Trophoblast cell (in vitro differentiated cells and primary cell): ENCODE data around the gene LCE1E.

Experiments
- DNase-seq, 2 donors: peaks; one replicate each; pipeline ENCODE4 v3.0.0-alpha.2; 2016
- H2AFZ ChIP-seq: 2 replicates; pipeline ENCODE4 v1.6.1; 2013; ENCODE audit warnings: low read length, moderate library complexity, mild to moderate bottlenecking; ENCODE audit not compliant: insufficient read depth, poor library complexity
- H2AK5ac ChIP-seq: 2 replicates; pipeline ENCODE4 v1.6.1; 2013; ENCODE audit warnings: mild to moderate bottlenecking, low read length
- H2BK120ac ChIP-seq: 2 replicates; pipeline ENCODE4 v1.6.1; 2013; ENCODE audit warnings: low read length, mild to moderate bottlenecking, moderate library complexity; ENCODE audit not compliant: insufficient read depth, poor library complexity
- H2BK12ac ChIP-seq: 2 replicates; pipeline ENCODE4 v1.6.1; 2013; ENCODE audit warnings: mild to moderate bottlenecking, low read length, moderate library complexity
- H2BK5ac ChIP-seq: 2 replicates; pipeline ENCODE4 v1.6.1; 2013; ENCODE audit warnings: low read length, low read depth, moderate library complexity, mild to moderate bottlenecking; ENCODE audit not compliant: poor library complexity
- H3K14ac ChIP-seq: 2 replicates; pipeline ENCODE4 v1.6.1; 2013; ENCODE audit warnings: mild to moderate bottlenecking, low read length
- H3K18ac ChIP-seq: 2 replicates; pipeline ENCODE4 v1.6.1; 2013; ENCODE audit warnings: mild to moderate bottlenecking, low read length
- H3K23ac ChIP-seq: 2 replicates; pipeline ENCODE4 v1.6.1; 2013; ENCODE audit warnings: low read length
- H3K27ac ChIP-seq: 2 replicates; pipeline ENCODE4 v1.5.1; 2013; ENCODE audit warnings: low read depth, mild to moderate bottlenecking, inconsistent platforms, low read length, moderate library complexity
- H3K27me3 ChIP-seq: 2 replicates; pipeline ENCODE4 v1.6.1; 2013; ENCODE audit warnings: inconsistent platforms, mild to moderate bottlenecking, low read length, moderate library complexity; ENCODE audit not compliant: insufficient read depth
- H3K36me3 ChIP-seq, 2 experiments: 1 replicate in 1 of 2; 2 replicates in 1 of 2; pipeline ENCODE4 v1.6.1; 2013; ENCODE audit warnings: low read length in 2 of 2, mild to moderate bottlenecking in 2 of 2, moderate library complexity in 1 of 2; ENCODE audit not compliant: insufficient read depth in 2 of 2, control insufficient read depth in 1 of 2
- H3K4ac ChIP-seq: 2 replicates; pipeline ENCODE4 v1.6.1; 2013; ENCODE audit warnings: low read depth, mild to moderate bottlenecking, low read length, moderate library complexity
- H3K4me1 ChIP-seq, 2 experiments: 1 replicate in 1 of 2; 2 replicates in 1 of 2; pipeline ENCODE4 v1.6.1; 2013; ENCODE audit warnings: low read length in 2 of 2, mild to moderate bottlenecking in 2 of 2, moderate library complexity in 1 of 2; ENCODE audit not compliant: insufficient read depth in 2 of 2, control insufficient read depth in 1 of 2
- H3K4me2 ChIP-seq: 2 replicates; pipeline ENCODE4 v1.6.1; 2013; ENCODE audit warnings: inconsistent platforms, mild to moderate bottlenecking, low read length, moderate library complexity
- H3K4me3 ChIP-seq: 2 replicates; pipeline ENCODE4 v1.5.1; 2013; ENCODE audit warnings: mild to moderate bottlenecking, low read depth, low read length, inconsistent platforms
- H3K79me1 ChIP-seq: one replicate; pipeline ENCODE4 v1.6.1; 2013; ENCODE audit warnings: low read length
- H3K79me2 ChIP-seq: 2 replicates; pipeline ENCODE4 v1.6.1; 2013; ENCODE audit warnings: low read length, mild to moderate bottlenecking; ENCODE audit not compliant: control insufficient read depth, insufficient read depth, poor library complexity
- H3K9ac ChIP-seq: 2 replicates; pipeline ENCODE4 v1.6.1; 2013; ENCODE audit warnings: mild to moderate bottlenecking, low read length
- H3K9me3 ChIP-seq: 2 replicates; pipeline ENCODE4 v1.6.1; 2013; ENCODE audit warnings: low read depth, mild to moderate bottlenecking, control low read depth, inconsistent platforms, low read length; ENCODE audit not compliant: insufficient read depth
- H4K12ac ChIP-seq: 2 replicates; pipeline ENCODE4 v1.6.1; 2013; ENCODE audit warnings: low read depth, mild to moderate bottlenecking, low read length, moderate library complexity
- H4K8ac ChIP-seq: 2 replicates; pipeline ENCODE4 v1.6.1; 2013; ENCODE audit warnings: low read depth, mild to moderate bottlenecking, low read length, moderate library complexity
- H4K91ac ChIP-seq: one replicate; pipeline ENCODE4 v1.6.1; 2013; ENCODE audit warnings: low read depth, mild to moderate bottlenecking, low read length, moderate library complexity
- WGBS: extraction: QIAGEN DNeasy Blood & Tissue Kit; methylation state at CpG from one replicate; pipeline ENCODE4 v1.1.7; 2013; ENCODE audit warnings: missing lambda C conversion rate; ENCODE audit not compliant: insufficient read length, insufficient coverage; ENCODE audit errors: extremely low coverage; 5-methylcytosine and 5-hydroxymethylcytosine counted together

Gene LCE1E

GRCh38 chr1:152752225-152752624 lies 33.8 kb upstream of the LCE1E start:
- no peak overlapping the region for H4K8ac ChIP-seq
- no peaks in the 10 kb centered on the region for H3K27me3 ChIP-seq
- WGBS = no CpG with 5 or more reads among the region's 1 CpG
- no peaks in the 10 kb centered on the region for H3K79me2 ChIP-seq
- H2AK5ac ChIP-seq = no peak overlapping the region
- peaks cover 12% of the 10 kb centered on the region for H3K9me3 ChIP-seq
- no peak overlapping the region for H3K14ac ChIP-seq
- H2BK5ac ChIP-seq = no peak overlapping the region
- no peaks in the 10 kb centered on the region for H3K79me1 ChIP-seq
- H3K27ac ChIP-seq = no peak overlapping the region
- no peak overlapping the region for H3K9ac ChIP-seq
- DNase-seq = peak; percentile 70 to 88
- no peak overlapping the region for H2BK12ac ChIP-seq
- H3K23ac ChIP-seq = no peak overlapping the region
- H4K12ac ChIP-seq = no peak overlapping the region
- no peaks in the 10 kb centered on the region for H3K36me3 ChIP-seq
- no peak overlapping the region for H3K18ac ChIP-seq
- H3K4me2 ChIP-seq = no peak overlapping the region
- H3K4me3 ChIP-seq = no peak overlapping the region
- no peak overlapping the region for H2BK120ac ChIP-seq
- H4K91ac ChIP-seq = no peak overlapping the region
- H2AFZ ChIP-seq = no peak overlapping the region
- H3K4me1 ChIP-seq = no peaks in the 10 kb centered on the region
- no peak overlapping the region for H3K4ac ChIP-seq

GRCh38 chr1:152753586-152753985 lies 32.5 kb upstream of the LCE1E start:
- Histone ChIP-seq H3K4me3 (no peak overlapping the region), H3K4me2 (no peak overlapping the region), H3K23ac (no peak overlapping the region), H3K79me1 (no peaks in the 10 kb centered on the region), H2BK120ac (no peak overlapping the region), H2AFZ (no peak overlapping the region), H4K12ac (no peak overlapping the region), H4K91ac (no peak overlapping the region), H3K27me3 (no peaks in the 10 kb centered on the region), H2BK5ac (no peak overlapping the region), H4K8ac (no peak overlapping the region), H3K36me3 (no peaks in the 10 kb centered on the region), H3K4me1 (no peaks in the 10 kb centered on the region), H3K9ac (no peak overlapping the region), H3K18ac (no peak overlapping the region), H3K9me3 (peaks cover 19% of the 10 kb centered on the region), H3K4ac (no peak overlapping the region), H3K79me2 (no peaks in the 10 kb centered on the region), H2AK5ac (no peak overlapping the region), H3K27ac (no peak overlapping the region), H2BK12ac (no peak overlapping the region), H3K14ac (no peak overlapping the region)
- no CpG with 5 or more reads among the region's 1 CpG for WGBS
- no peak for DNase-seq

GRCh38 chr1:152756872-152757271 lies 29.2 kb upstream of the LCE1E start:
- Histone ChIP-seq H3K4me2 (no peak overlapping the region), H2BK12ac (no peak overlapping the region), H2BK120ac (no peak overlapping the region), H3K27me3 (no peaks in the 10 kb centered on the region), H3K9ac (no peak overlapping the region), H3K4me3 (no peak overlapping the region), H3K4ac (no peak overlapping the region), H2AK5ac (no peak overlapping the region), H2BK5ac (no peak overlapping the region), H3K23ac (no peak overlapping the region), H3K36me3 (no peaks in the 10 kb centered on the region), H4K91ac (no peak overlapping the region), H3K27ac (no peak overlapping the region), H2AFZ (no peak overlapping the region), H3K9me3 (peaks cover 40% of the 10 kb centered on the region), H3K14ac (no peak overlapping the region), H4K8ac (no peak overlapping the region), H3K79me1 (no peaks in the 10 kb centered on the region), H3K79me2 (no peaks in the 10 kb centered on the region), H3K4me1 (no peaks in the 10 kb centered on the region), H4K12ac (no peak overlapping the region), H3K18ac (no peak overlapping the region)
- no CpG with 5 or more reads among the region's 2 CpGs for WGBS
- no peak for DNase-seq

- no peak within 1 kb of the TSS for H2BK12ac ChIP-seq
- H4K12ac ChIP-seq = no peak within 1 kb of the TSS
- no peaks in the 10 kb centered on the region for H3K79me1 ChIP-seq
- H4K91ac ChIP-seq = no peak within 1 kb of the TSS
- H2AFZ ChIP-seq = no peak within 1 kb of the TSS
- no peak within 1 kb of the TSS for H4K8ac ChIP-seq
- H2AK5ac ChIP-seq = no peak within 1 kb of the TSS
- H3K4me3 ChIP-seq = no peak within 1 kb of the TSS
- H3K27ac ChIP-seq = no peak within 1 kb of the TSS
- H3K27me3 ChIP-seq = no peaks in the 10 kb centered on the region
- H3K79me2 ChIP-seq = no peaks in the 10 kb centered on the region
- DNase-seq = no peak
- no peaks in the 10 kb centered on the region for H3K4me1 ChIP-seq
- no peak within 1 kb of the TSS for H3K14ac ChIP-seq
- no peak within 1 kb of the TSS for H3K18ac ChIP-seq
- peaks cover 39% of the 10 kb centered on the region for H3K9me3 ChIP-seq
- no peak within 1 kb of the TSS for H2BK5ac ChIP-seq
- no CpG with 5 or more reads among the region's 6 CpGs for WGBS
- no peak within 1 kb of the TSS for H3K9ac ChIP-seq
- no peak within 1 kb of the TSS for H2BK120ac ChIP-seq
- no peak within 1 kb of the TSS for H3K4ac ChIP-seq
- H3K36me3 ChIP-seq = no peaks in the 10 kb centered on the region
- no peak within 1 kb of the TSS for H3K4me2 ChIP-seq
- H3K23ac ChIP-seq = no peak within 1 kb of the TSS
Observed at GRCh38 chr1:152757747-152758146, 28.3 kb upstream of the LCE1E start, which contains the start of gene KPRP. Gene KPRP, plus strand, starts transcription at chr1:152758025. Its CDS starts 1,564 bp downstream, at chr1:152759589.
